GM10266 (cell line): ENCODE measurements around the gene DDIT4.
"Not testable (repeated sequence)": the region's sequence is repeated elsewhere in the genome, so short reads cannot be mapped to it uniquely, and the experiment has no call there.

Experiments
- DNase-seq: peaks from one replicate; pipeline ENCODE4 v3.0.0; 2012; ENCODE audit errors: extremely low spot score
- CTCF ChIP-seq: IDR thresholded peaks from 2 replicates; pipeline ENCODE4 v1.5.1; 2012; ENCODE audit warnings: mild to moderate bottlenecking, low read depth; ENCODE audit not compliant: control insufficient read depth, insufficient read depth; ENCODE audit errors: missing control alignments

DDIT4 gene

GRCh38 chr10:72306215-72306760, 32.6 kb downstream of the DDIT4 start:
- DNase-seq = no peak
- TF ChIP-seq CTCF = no peak

GRCh38 chr10:72307711-72308110, 34.0 kb downstream of the DDIT4 start:
- not testable (repeated sequence) for DNase-seq

- no peak for DNase-seq
Measured at GRCh38 chr10:72308320-72308987, 34.7 kb downstream of the DDIT4 start.

GRCh38 chr10:72309290-72310240, 35.8 kb downstream of the DDIT4 start:
- no peak for TF ChIP-seq CTCF
- DNase-seq = no peak

More at GRCh38 chr10:72308320-72308987, 34.7 kb downstream of the DDIT4 start:
- TF ChIP-seq CTCF = no peak

GRCh38 chr10:72310241-72310633, 36.5 kb downstream of the DDIT4 start:
- DNase-seq = no peak
- TF ChIP-seq CTCF = no peak

- no peak for DNase-seq
- TF ChIP-seq CTCF = no peak
Measured at GRCh38 chr10:72310636-72311035, 36.9 kb downstream of the DDIT4 start.

- TF ChIP-seq CTCF = no peak
- DNase-seq = no peak
Measured at GRCh38 chr10:72311667-72312066, 37.9 kb downstream of the DDIT4 start.
